Measurements from ENCODE around the gene GRAMD4.

GRAMD4 gene

GRCh38 chr22:46703171-46703995 lies 83.2 kb downstream of the GRAMD4 start:
- Histone ChIP-seq H3K4me2 (ENCODE audit: low read length) (no peak overlapping the region), H3K4me1 (ENCODE audit: control insufficient read depth, low read length) (no peaks in the 10 kb centered on the region), H3K27ac (ENCODE audit: low read depth, low read length) (no peak overlapping the region), H3K36me3 (ENCODE audit: control insufficient read depth, low read length) (peaks cover 34% of the 10 kb centered on the region), H3K79me2 (ENCODE audit: control insufficient read depth, low read length) (no peaks in the 10 kb centered on the region), H4K20me1 (ENCODE audit: control insufficient read depth, insufficient read depth, low read depth, low read length) (no peaks in the 10 kb centered on the region), H3K9me3 (ENCODE audit: control insufficient read depth, insufficient read depth, low read length) (no peaks in the 10 kb centered on the region), H3K27me3 (ENCODE audit: control insufficient read depth, low read length) (no peaks in the 10 kb centered on the region), H3K9me2 (replicated peaks; ENCODE audit: control insufficient read depth, low read length) (no peaks in the 10 kb centered on the region), H3K4me3 (ENCODE audit: low read length) (no peak overlapping the region), H3F3A (ENCODE audit: control insufficient read depth, insufficient read depth) (no peaks in the 10 kb centered on the region)
- no peak for TF ChIP-seq CTCF (IDR thresholded peaks at IDR 0.05; ENCODE audit: low read depth, low read length, poor library complexity, severe bottlenecking)
- no peak for TF ChIP-seq EZH2phosphoT487 (IDR thresholded peaks at IDR 0.05; ENCODE audit: borderline replicate concordance, low read length)

GRCh38 chr22:46703996-46704370 lies 83.8 kb downstream of the GRAMD4 start:
- H3K27ac ChIP-seq (ENCODE audit: low read depth, low read length) = no peak overlapping the region
- peaks cover 34% of the 10 kb centered on the region for H3K36me3 ChIP-seq (ENCODE audit: control insufficient read depth, low read length)
- H3K27me3 ChIP-seq (ENCODE audit: control insufficient read depth, low read length) = no peaks in the 10 kb centered on the region
- H3F3A ChIP-seq (ENCODE audit: control insufficient read depth, insufficient read depth) = no peaks in the 10 kb centered on the region
- no peaks in the 10 kb centered on the region for H3K4me1 ChIP-seq (ENCODE audit: control insufficient read depth, low read length)
- H3K4me3 ChIP-seq (ENCODE audit: low read length) = no peak overlapping the region
- H3K4me2 ChIP-seq (ENCODE audit: low read length) = no peak overlapping the region
- H3K9me2 ChIP-seq (replicated peaks; ENCODE audit: control insufficient read depth, low read length) = no peaks in the 10 kb centered on the region
- no peaks in the 10 kb centered on the region for H4K20me1 ChIP-seq (ENCODE audit: control insufficient read depth, insufficient read depth, low read depth, low read length)
- H3K9me3 ChIP-seq (ENCODE audit: control insufficient read depth, insufficient read depth, low read length) = no peaks in the 10 kb centered on the region
- no peak for TF ChIP-seq EZH2phosphoT487 (IDR thresholded peaks at IDR 0.05; ENCODE audit: borderline replicate concordance, low read length)
- TF ChIP-seq CTCF (IDR thresholded peaks at IDR 0.05; ENCODE audit: low read depth, low read length, poor library complexity, severe bottlenecking) = no peak
- no peaks in the 10 kb centered on the region for H3K79me2 ChIP-seq (ENCODE audit: control insufficient read depth, low read length)

GRCh38 chr22:46706060-46706459 lies 85.9 kb downstream of the GRAMD4 start:
- H3F3A ChIP-seq (ENCODE audit: control insufficient read depth, insufficient read depth) = no peaks in the 10 kb centered on the region
- peaks cover 42% of the 10 kb centered on the region for H3K36me3 ChIP-seq (ENCODE audit: control insufficient read depth, low read length)
- H3K4me2 ChIP-seq (ENCODE audit: low read length) = no peak overlapping the region
- H3K9me3 ChIP-seq (ENCODE audit: control insufficient read depth, insufficient read depth, low read length) = no peaks in the 10 kb centered on the region
- H3K79me2 ChIP-seq (ENCODE audit: control insufficient read depth, low read length) = no peaks in the 10 kb centered on the region
- TF ChIP-seq EZH2phosphoT487 (IDR thresholded peaks at IDR 0.05; ENCODE audit: borderline replicate concordance, low read length) (no peak), CTCF (IDR thresholded peaks at IDR 0.05; ENCODE audit: low read depth, low read length, poor library complexity, severe bottlenecking) (no peak)
- no peaks in the 10 kb centered on the region for H3K9me2 ChIP-seq (replicated peaks; ENCODE audit: control insufficient read depth, low read length)
- no peaks in the 10 kb centered on the region for H3K4me1 ChIP-seq (ENCODE audit: control insufficient read depth, low read length)
- no peaks in the 10 kb centered on the region for H4K20me1 ChIP-seq (ENCODE audit: control insufficient read depth, insufficient read depth, low read depth, low read length)
- no peak overlapping the region for H3K4me3 ChIP-seq (ENCODE audit: low read length)
- H3K27me3 ChIP-seq (ENCODE audit: control insufficient read depth, low read length) = no peaks in the 10 kb centered on the region
- no peak overlapping the region for H3K27ac ChIP-seq (ENCODE audit: low read depth, low read length)
